IPS-18a (cell line): ENCODE data around the gene MUC5AC.
"Not testable (repeated sequence)": the region's sequence is repeated elsewhere in the genome, so short reads cannot be mapped to it uniquely, and the experiment has no call there.

Experiments
- H3K27ac ChIP-seq: one replicate; pipeline ENCODE4 v1.5.1; 2013; ENCODE audit warnings: low read length
- H3K27me3 ChIP-seq: one replicate; pipeline ENCODE4 v1.6.1; 2013; ENCODE audit warnings: mild to moderate bottlenecking, low read length; ENCODE audit not compliant: control insufficient read depth, insufficient read depth
- H3K36me3 ChIP-seq: one replicate; pipeline ENCODE4 v1.6.1; 2013; ENCODE audit warnings: low read depth, low read length; ENCODE audit not compliant: control insufficient read depth
- H3K4me1 ChIP-seq: one replicate; pipeline ENCODE4 v1.6.1; 2013; ENCODE audit warnings: low read depth, low read length; ENCODE audit not compliant: control insufficient read depth
- H3K4me3 ChIP-seq: one replicate; pipeline ENCODE4 v1.5.1; 2013; ENCODE audit warnings: low read length
- H3K9ac ChIP-seq: one replicate; pipeline ENCODE4 v1.6.1; 2013; ENCODE audit warnings: mild to moderate bottlenecking, low read length, moderate library complexity
- H3K9me3 ChIP-seq: one replicate; pipeline ENCODE4 v1.6.1; 2013; ENCODE audit warnings: low read depth, low read length; ENCODE audit not compliant: control insufficient read depth

MUC5AC gene

DNA sequence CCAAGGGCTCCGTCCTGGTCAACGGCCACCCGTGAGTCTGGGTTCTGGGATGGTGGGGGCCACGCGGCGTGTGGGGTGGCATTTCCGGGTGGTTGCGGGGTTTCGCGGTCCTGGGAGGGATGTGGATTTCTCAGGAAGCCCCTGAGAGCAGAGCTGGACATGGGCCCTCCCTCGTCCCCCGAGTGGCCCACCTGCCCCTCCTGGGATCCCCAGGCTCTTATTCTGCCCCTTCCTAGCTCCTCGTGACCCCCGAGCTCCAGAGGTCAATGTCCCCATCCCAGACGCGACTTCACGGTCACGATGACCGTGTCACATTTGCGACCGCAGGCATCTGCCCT, 4.4 kb downstream of the MUC5AC start:
- Histone ChIP-seq H3K4me3 (no peak overlapping the region), H3K36me3 (no peaks in the 10 kb centered on the region), H3K4me1 (no peaks in the 10 kb centered on the region), H3K27ac (no peak overlapping the region), H3K9me3 (no peaks in the 10 kb centered on the region), H3K27me3 (no peaks in the 10 kb centered on the region), H3K9ac (no peak overlapping the region)

DNA sequence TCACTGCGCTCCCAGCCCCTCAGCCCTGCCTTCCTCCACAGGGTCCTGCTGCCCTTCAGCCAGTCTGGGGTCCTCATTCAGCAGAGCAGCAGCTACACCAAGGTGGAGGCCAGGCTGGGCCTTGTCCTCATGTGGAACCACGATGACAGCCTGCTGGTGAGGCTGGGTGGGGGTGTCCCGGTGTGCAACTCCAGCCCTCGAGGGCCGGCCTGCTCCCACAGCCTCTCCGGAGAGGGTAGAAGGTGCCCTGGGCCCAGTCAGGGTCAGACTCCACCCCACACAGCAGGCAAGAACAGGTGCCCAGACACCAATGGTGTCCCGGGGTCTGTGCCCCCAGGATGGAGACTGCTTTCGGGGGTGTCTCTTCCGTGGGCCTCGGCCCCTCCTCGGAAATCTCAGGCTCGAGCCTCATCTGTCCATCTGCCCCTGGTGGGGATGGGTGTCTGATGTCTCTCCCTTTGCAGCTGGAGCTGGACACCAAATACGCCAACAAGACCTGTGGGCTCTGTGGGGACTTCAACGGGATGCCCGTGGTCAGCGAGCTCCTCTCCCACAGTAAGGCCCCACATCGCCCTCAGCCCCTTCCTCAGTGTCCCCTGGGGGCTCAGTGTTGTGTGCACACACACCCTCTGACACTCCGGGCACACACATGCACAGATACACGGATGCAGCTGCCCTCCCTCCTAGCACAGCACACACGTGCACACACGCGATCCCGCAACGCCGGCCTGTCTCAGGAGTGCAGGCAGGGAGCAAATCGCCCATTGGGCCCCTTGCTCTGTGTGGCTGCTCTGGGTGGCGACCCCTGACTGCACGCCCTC, 4.9 kb downstream of the MUC5AC start:
- Histone ChIP-seq H3K9ac (no peak overlapping the region), H3K9me3 (no peaks in the 10 kb centered on the region), H3K36me3 (no peaks in the 10 kb centered on the region), H3K4me3 (no peak overlapping the region), H3K27me3 (no peaks in the 10 kb centered on the region), H3K27ac (no peak overlapping the region), H3K4me1 (no peaks in the 10 kb centered on the region)

DNA sequence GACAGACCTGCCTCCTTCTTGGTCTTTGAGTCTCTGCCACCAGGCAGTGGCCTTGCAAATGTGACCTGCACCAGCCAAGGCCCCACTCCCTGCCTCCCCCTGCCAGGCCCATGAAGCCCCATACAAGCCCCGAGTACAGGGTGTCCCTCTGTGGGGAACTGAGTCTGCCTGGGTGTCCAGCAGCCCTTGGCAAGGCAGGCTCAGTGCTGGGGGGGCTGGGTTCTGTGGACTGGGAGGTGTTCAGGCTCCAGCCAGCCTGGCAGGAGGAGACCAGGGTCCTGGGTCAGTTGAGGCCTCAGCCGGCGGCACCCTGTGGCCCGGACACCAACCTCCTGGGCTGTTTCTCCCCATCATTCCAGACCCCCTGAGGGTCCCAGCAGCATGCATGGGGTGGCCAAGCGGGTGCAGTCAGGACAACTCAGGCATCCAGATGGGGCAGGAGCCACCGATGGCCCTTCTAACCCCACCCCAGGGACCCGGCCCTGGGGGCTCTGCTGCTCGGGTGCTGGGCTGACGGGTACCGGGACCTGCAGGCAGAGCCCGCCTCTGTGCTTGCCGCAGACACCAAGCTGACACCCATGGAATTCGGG, 5.7 kb downstream of the MUC5AC start:
- no peaks in the 10 kb centered on the region for H3K9me3 ChIP-seq
- no peaks in the 10 kb centered on the region for H3K27me3 ChIP-seq
- H3K36me3 ChIP-seq, result no peaks in the 10 kb centered on the region
- no peak overlapping the region for H3K4me3 ChIP-seq
- no peak overlapping the region for H3K9ac ChIP-seq
- no peaks in the 10 kb centered on the region for H3K4me1 ChIP-seq
- no peak overlapping the region for H3K27ac ChIP-seq

DNA sequence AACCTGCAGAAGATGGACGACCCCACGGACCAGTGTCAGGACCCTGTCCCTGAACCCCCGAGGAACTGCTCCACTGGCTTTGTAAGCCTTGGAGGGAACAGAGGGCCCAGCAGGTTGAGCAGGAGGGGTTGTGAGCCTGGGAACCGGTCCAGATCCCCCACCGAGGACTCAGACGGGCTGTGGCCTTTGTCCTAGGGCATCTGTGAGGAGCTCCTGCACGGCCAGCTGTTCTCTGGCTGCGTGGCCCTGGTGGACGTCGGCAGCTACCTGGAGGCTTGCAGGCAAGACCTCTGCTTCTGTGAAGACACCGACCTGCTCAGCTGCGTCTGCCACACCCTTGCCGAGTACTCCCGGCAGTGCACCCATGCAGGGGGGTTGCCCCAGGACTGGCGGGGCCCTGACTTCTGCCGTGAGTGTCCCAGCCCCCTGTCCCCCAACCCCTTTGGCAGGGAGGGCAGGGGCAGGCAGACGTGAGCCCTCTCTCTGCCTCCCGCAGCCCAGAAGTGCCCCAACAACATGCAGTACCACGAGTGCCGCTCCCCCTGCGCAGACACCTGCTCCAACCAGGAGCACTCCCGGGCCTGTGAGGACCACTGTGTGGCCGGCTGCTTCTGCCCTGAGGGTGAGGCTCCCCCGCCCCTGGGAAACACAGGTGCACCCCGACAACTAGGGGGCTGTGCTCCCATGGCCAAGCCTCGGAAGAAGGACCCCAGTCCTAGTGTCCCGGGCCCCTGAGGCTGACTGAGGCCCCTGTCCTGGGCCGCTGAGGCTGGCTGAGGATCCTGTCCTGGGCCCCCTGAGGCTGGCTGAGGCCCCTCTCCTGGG, 6.4 kb downstream of the MUC5AC start:
- Histone ChIP-seq H3K9me3 (no peaks in the 10 kb centered on the region), H3K9ac (no peak overlapping the region), H3K36me3 (no peaks in the 10 kb centered on the region), H3K27me3 (no peaks in the 10 kb centered on the region), H3K4me1 (no peaks in the 10 kb centered on the region), H3K27ac (no peak overlapping the region), H3K4me3 (no peak overlapping the region)

DNA sequence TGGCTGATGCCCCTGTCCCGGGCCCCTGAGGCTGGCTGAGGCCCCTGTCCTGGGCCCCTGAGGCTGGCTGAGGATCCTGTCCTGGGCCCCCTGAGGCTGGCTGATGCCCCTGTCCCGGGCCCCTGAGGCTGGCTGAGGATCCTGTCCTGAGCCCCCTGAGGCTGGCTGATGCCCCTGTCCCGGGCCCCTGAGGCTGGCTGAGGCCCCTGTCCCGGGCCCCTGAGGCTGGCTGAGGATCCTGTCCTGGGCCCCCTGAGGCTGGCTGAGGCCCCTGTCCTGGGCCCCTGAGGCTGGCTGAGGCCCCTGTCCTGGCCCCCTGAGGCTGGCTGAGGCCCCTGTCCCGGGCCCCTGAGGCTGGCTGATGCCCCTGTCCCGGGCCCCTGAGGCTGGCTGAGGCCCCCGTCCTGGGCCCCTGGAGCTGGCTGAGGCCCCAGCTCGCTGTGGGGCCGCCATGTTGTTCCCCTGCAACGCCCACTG, 7.1 kb downstream of the MUC5AC start:
- not testable (repeated sequence) for H3K4me3 ChIP-seq, H3K4me1 ChIP-seq

DNA sequence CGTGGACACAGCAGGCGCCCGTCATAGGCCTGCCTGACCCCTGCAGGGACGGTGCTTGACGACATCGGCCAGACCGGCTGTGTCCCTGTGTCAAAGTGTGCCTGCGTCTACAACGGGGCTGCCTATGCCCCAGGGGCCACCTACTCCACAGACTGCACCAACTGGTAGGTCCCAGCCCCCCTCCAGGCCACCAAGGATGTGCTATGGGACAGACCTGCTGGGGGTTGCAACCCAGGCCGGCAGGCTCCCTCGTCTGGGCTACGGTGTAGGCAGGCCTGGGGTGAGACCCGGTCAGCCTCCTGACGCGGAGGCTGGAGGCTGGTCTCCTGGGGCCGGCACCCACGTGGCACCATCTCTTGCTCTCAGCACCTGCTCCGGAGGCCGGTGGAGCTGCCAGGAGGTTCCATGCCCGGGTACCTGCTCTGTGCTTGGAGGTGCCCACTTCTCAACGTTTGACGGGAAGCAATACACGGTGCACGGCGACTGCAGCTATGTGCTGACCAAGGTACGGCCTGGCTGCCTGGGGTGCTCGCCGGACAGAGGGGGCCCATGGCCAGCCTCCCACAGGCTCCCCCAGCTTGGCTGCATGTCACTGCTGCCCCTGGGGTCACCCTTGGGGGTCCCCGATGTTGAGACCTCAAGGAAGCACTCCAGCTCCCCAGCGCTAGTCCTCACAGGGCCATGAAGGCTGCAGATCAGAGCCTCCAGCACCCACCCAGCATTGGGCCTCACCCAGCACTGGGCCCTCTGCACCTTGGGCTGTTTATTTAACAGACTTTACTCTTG, 7.7 kb downstream of the MUC5AC start:
- Histone ChIP-seq H3K9ac (no peak overlapping the region), H3K4me3 (no peak overlapping the region), H3K27me3 (no peaks in the 10 kb centered on the region), H3K27ac (no peak overlapping the region), H3K9me3 (no peaks in the 10 kb centered on the region), H3K4me1 (no peaks in the 10 kb centered on the region), H3K36me3 (no peaks in the 10 kb centered on the region)

More for the DNA sequence above, 7.1 kb downstream of the MUC5AC start:
- not testable (repeated sequence) for H3K9me3 ChIP-seq, H3K27me3 ChIP-seq, H3K9ac ChIP-seq, H3K27ac ChIP-seq, H3K36me3 ChIP-seq

DNA sequence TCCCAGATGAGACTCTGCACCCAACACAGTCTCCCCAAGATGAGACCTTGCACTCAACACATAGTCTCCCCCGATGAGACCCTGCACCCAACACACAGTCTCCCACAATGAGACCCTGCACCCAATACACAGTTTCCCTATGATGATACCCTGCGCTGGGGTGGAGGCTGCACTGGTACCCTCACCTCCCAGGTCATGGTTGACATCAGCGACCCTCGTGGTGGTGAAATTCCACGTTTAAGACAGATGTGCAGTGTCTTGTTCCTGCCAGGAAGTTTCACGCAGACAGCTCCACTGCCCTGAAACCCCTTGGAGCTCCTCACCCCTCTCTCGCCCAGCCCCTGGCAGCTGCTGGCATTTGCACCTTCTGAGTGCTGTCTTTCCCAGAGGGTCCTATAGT, 9.5 kb downstream of the MUC5AC start:
- Histone ChIP-seq H3K27ac (no peak overlapping the region), H3K4me3 (no peak overlapping the region), H3K9me3 (no peaks in the 10 kb centered on the region), H3K36me3 (no peaks in the 10 kb centered on the region), H3K27me3 (no peaks in the 10 kb centered on the region), H3K4me1 (no peaks in the 10 kb centered on the region), H3K9ac (no peak overlapping the region)

DNA sequence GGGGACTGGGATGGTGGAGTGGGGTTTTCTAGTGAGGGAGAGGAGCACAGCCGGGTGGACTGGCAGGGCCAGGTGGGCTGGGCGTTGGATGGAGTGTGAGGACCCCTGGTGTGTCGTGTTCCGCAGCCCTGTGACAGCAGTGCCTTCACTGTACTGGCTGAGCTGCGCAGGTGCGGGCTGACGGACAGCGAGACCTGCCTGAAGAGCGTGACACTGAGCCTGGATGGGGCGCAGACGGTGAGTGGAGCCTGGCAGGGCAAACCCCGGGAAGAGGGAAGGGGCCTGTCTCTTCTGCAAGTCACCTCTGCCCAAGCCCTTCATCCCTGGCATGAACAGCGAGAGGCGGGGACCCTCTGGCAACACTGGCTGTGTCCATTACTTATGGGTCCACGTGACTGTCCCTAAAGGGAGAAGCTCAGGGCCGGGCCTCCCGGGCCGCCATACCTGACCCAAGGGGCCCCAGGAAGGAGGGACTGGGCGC, 10.0 kb downstream of the MUC5AC start:
- Histone ChIP-seq H3K9me3 (no peaks in the 10 kb centered on the region), H3K4me3 (no peak overlapping the region)

DNA sequence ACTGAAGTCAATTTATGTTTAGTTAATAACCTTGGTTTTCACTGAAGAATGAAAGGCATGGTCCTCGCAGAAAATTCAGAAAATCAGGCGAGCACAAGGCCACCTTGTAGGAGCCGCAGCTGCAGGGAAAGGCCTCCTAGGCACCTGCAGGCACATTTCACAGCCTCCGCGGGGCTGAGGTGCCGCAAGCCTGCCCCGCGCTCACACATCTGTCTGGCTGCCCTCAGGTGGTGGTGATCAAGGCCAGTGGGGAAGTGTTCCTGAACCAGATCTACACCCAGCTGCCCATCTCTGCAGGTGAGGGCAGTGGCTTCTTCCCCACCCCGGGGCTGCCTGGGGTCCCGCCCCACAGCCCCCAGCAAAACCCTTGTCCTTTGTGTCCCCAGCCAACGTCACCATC, 10.5 kb downstream of the MUC5AC start:
- H3K36me3 ChIP-seq, result no peaks in the 10 kb centered on the region
- H3K4me3 ChIP-seq, result no peak overlapping the region
- no peaks in the 10 kb centered on the region for H3K4me1 ChIP-seq
- H3K9me3 ChIP-seq, result no peaks in the 10 kb centered on the region
- H3K27ac ChIP-seq, result no peak overlapping the region
- no peak overlapping the region for H3K9ac ChIP-seq
- H3K27me3 ChIP-seq, result no peaks in the 10 kb centered on the region

More for the DNA sequence above, 10.0 kb downstream of the MUC5AC start:
- Histone ChIP-seq H3K36me3 (no peaks in the 10 kb centered on the region), H3K27me3 (no peaks in the 10 kb centered on the region), H3K27ac (no peak overlapping the region), H3K4me1 (no peaks in the 10 kb centered on the region), H3K9ac (no peak overlapping the region)

DNA sequence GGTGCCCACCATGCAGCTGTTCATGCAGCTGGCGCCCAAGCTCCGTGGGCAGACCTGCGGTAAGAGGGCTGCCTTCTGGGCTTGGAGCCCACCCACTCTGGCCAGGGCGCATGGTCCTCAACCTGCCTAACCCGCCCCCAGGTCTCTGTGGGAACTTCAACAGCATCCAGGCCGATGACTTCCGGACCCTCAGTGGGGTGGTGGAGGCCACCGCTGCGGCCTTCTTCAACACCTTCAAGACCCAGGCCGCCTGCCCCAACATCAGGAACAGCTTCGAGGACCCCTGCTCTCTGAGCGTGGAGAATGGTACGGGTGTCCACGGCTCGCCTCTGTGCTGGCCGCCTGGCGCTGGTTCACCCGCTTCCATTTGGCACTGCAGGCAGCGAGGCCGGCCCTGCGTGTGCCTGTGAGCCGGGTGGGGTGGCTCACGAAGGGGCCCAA, 11.0 kb downstream of the MUC5AC start:
- Histone ChIP-seq H3K4me3 (no peak overlapping the region), H3K9me3 (no peaks in the 10 kb centered on the region), H3K27me3 (no peaks in the 10 kb centered on the region), H3K36me3 (no peaks in the 10 kb centered on the region), H3K27ac (no peak overlapping the region), H3K9ac (no peak overlapping the region), H3K4me1 (no peaks in the 10 kb centered on the region)
